ENCODE results near the gene ATF6. TPM values are rescaled to one million over a fixed set of nuclear protein-coding genes. Genes with fewer than 3 reads are reported as not detected.

Gene ATF6, protein sequence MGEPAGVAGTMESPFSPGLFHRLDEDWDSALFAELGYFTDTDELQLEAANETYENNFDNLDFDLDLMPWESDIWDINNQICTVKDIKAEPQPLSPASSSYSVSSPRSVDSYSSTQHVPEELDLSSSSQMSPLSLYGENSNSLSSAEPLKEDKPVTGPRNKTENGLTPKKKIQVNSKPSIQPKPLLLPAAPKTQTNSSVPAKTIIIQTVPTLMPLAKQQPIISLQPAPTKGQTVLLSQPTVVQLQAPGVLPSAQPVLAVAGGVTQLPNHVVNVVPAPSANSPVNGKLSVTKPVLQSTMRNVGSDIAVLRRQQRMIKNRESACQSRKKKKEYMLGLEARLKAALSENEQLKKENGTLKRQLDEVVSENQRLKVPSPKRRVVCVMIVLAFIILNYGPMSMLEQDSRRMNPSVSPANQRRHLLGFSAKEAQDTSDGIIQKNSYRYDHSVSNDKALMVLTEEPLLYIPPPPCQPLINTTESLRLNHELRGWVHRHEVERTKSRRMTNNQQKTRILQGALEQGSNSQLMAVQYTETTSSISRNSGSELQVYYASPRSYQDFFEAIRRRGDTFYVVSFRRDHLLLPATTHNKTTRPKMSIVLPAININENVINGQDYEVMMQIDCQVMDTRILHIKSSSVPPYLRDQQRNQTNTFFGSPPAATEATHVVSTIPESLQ
- total RNA-seq: 67.0 and 79.4 TPM in 2 replicates

GRCh38 chr1:161766102-161766981, at the start of gene ATF6:
Gene ATF6 (plus strand): TSS chr1:161766320. CDS start chr1:161766361, 41 bp downstream.

DNA sequence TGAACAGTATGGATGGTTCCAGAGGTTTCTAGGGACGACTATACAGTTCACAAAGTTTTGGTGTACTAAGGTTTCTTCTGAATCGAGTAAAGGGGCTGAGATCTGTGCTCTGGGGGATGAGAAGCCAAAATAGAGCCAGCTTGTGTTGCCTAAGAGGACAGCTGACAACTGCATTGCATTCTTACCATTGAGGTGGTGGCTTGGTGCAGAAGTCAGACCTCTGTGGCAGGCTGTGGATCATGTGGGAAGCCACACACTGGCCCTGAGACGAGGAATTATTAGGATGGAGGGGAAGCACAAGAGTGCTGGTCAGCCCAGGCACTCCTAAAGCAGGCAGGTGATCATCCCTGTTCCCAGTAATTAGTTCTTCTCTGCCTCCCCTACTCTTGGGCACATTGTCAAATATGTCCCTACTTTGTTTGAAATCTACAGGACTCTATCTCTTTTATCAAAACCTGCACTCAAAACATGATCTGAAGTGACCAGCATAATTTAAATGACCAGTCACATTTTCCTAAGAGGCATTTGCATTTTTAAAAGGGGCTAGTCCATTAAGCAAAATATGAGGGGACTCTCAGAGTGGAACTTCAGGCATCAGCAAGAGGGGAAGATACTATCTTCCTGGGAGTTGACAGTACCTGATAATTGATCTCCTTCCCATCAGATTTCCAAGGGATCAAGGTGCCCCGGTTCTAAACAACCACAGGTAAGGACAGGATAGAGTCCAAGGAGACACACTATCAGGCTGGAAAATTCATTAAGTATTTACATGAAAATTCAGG, 45.0 kb upstream of the ATF6 start, which contains the start of gene FCRLB:
FCRLB (plus strand) TSS at position 589 of the 782 bp plus-strand sequence. CDS start 1,129 bp downstream, outside the sequence.

DNA sequence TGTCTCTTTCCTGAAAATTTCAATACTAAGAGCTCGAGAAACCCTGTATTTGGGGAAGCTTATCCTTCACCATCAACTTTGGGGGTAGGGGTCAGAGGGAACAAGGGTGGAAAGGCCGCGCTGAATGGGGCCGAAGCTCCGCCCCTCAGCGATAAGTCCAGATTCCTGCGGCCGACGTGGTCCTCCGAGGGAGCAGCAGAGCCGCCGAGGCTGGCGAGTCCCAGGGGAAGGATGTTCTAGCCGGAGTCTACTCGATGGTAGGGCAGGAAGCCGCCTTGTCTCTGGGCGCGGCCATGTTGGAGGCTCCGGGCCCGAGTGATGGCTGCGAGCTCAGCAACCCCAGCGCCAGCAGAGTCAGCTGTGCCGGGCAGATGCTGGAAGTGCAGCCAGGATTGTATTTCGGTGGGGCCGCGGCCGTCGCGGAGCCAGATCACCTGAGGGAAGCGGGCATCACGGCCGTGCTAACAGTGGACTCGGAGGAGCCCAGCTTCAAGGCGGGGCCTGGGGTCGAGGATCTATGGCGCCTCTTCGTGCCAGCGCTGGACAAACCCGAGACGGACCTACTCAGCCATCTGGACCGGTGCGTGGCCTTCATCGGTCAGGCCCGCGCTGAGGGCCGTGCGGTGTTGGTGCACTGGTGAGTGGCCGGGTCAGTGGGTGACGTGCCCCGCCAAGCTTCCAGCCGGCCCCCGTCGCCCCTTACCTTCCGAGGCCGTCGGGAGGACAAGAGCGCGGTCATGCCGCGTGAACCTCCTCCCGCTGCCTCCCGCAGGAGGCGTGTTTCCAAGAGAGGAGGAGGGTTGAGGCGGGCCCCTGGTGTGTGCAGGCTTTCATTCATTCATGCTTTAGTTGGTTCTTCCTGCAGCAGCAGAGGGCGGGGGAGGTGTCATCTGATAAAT, 16.4 kb upstream of the ATF6 start, which contains the start of gene DUSP12:
DUSP12 (plus strand) TSS at position 278 of the 899 bp plus-strand sequence; CDS start at position 294, 16 bp downstream.

Other genes starting within 250 kb of the ATF6 start
- gene HSPA6, start 241.8 kb upstream of the ATF6 start, total RNA-seq: 0.22 and 0.60 TPM in 2 replicates
- gene FCGR3A, start 216.5 kb upstream of the ATF6 start, total RNA-seq: not detected in 2 replicates
- gene FCGR3B, start 135.1 kb upstream of the ATF6 start, total RNA-seq: not detected in 2 replicates
- gene FCGR2B, start 103.2 kb upstream of the ATF6 start, total RNA-seq: not detected in 2 replicates
- gene FCRLA, start 59.1 kb upstream of the ATF6 start, total RNA-seq: 0.76 TPM in 1 of 2 replicates, not detected in the other
- gene FCRLB, start 44.8 kb upstream of the ATF6 start, total RNA-seq: 0.43 TPM in 2 replicates
- gene DUSP12, start 16.5 kb upstream of the ATF6 start, total RNA-seq: 26.8 and 31.5 TPM in 2 replicates